Measurements from ENCODE around the gene CTAG1A.
"Not testable (repeated sequence)": the region's sequence is repeated elsewhere in the genome, so short reads cannot be mapped to it uniquely, and the experiment has no call there.

The CTAG1A gene
- total RNA-seq: 0 reads per million in 2 donors

DNA sequence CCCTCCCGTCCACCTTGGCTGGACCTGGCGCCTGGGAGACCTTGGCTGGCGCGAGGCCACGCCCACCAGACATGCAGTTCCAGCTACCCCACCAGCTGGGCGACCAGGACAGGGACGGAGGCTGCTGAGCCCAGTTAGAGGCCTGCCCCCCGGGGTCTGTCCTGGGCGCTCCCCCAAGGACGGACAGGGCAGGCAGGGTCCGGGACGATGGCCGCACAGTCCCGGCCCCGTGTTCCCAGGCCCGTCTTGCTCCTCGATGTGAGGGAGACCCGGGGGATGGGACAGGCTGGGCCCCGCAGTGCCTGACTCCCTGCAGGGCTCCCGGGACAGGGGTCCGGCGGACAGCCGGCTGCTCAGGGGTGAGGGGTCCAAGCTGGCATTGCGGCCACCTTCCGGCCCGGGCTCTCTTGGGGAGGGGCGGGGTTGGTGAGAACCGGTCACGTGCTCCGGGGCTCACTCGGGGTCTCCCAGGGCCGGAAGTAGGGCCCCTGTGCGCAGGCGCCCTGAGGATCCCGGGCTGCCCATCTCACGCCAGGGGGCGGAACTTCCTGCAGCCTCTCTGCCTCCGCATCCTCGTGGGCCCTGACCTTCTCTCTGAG, at the start of gene CTAG1A:
Gene CTAG1A, plus strand, starts transcription at position 549 of the 599 bp plus-strand sequence. CDS start 74 bp downstream, outside the sequence.
- not testable (repeated sequence) for DNase-seq

GRCh38 chrX:154535892-154536291, 49.0 kb upstream of the CTAG1A start:
- DNase-seq: no peak

- DNase-seq: no peak
Observed at GRCh38 chrX:154539077-154539476, 45.9 kb upstream of the CTAG1A start.

DNA sequence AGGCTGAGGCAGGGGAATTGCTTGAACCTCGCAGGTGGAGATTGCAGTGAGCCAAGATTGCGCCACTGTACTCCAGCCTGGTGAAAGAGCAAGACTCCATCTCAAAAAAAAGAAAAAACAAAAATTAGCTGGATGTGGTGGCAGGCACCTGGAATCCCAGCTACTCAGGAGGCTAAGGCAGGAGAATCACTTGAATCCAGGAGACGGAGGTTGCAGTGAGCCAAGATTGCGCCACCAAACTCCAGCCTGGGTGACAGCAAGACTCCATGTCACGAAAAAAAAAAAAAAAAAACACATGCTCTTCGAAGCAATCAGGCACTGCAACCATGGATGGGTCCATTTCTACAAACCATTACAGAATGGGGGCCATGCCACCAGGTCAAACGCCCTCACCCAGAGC, 44.6 kb upstream of the CTAG1A start:
- DNase-seq: not testable (repeated sequence)

GRCh38 chrX:154540897-154541535, 43.9 kb upstream of the CTAG1A start:
- no peak for DNase-seq

DNA sequence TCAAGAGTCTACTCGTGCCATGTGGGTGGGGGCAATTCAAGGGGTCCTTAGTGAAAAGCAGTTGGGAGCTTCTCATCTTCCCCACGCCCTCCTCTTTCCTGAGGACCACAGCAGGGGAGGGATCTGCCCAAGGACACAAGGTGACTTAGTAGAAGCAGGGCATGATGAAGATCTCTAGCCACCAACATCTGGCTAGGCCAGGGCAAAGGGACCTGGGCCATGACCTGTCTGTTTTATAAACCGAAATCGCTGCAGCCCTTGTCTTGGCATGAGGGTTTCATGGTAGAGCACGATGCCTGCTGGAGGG, 43.4 kb upstream of the CTAG1A start:
- DNase-seq: no peak

DNA sequence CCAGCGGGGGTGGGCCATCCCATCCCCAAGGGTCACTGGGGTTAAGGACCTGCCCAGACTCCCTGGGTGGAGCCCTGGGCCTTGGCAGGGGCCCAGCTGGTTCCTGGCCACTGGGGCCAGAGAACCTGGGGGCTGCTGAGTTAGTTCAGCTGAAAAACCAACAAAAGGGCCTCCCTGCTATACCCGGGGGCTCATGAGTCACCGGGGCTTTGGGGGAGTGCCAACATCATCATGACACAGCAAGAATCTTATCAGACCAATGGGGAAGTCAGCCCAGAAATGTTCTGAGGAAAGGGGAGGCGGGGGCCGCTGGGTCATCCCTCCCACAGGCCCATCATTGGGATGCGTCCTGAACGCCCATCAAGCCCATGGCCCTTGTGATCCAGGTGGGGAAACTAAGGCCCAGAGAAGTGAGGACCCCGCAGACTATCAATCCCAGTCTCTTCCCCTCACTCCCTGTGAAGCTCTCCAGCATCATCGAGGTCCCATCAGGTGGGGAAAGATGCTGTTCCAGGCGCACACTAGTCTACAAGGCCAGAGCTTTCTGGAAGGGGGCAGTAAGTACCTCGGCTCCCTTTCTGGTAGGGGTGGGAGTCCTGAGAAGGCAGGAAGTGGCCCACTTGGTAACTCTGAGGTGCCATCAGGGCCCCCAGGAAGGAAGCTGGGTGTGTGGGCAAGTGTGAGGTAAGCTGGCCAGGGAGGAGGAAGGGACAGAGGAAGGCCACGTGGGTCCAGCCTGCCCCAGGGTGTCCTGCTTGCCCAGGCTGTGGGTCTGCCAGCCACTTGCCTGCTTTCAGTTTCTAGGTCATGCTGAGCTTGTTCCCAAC, 42.8 kb upstream of the CTAG1A start:
- no peak for DNase-seq

- DNase-seq: no peak
Observed at GRCh38 chrX:154542723-154543424, 42.1 kb upstream of the CTAG1A start.

DNA sequence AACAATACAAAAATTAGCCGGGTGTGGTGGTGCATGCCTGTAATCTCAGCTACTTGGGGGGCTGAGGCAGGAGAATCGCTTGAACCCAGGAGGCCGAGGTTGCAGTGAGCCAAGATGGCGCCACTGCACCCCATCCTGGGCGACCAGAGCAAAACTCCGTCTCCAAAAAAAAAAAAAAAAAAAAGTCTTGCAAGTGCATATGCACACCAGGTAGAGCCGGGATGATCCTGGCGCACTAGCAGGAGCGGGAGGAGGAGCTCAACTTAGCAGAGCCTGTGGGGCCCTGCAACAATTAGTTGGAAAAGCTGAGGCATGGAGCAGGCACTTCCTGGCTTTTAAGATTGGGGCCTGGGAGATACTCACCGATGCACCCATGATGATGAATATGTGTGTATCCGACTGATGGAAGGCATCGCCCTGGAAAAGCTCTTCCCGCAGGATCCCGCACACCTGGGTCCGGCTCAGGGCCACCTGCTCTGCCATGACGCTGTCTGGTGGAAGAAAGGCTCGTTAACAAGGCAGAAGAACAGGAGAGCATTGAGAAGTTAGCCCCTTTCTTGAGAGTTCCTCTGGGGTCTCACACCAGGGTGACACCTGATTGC, 39.2 kb upstream of the CTAG1A start:
- no peak for DNase-seq

GRCh38 chrX:154546354-154547244, 38.3 kb upstream of the CTAG1A start, which contains the start of gene G6PD:
Gene G6PD (minus strand): TSS chrX:154546846. CDS start chrX:154546155, 691 bp downstream.
- peak; percentile 79 for DNase-seq

GRCh38 chrX:154547245-154548027, 37.5 kb upstream of the CTAG1A start, which contains the start of gene IKBKG:
Gene IKBKG (plus strand): TSS chrX:154547620. CDS start chrX:154552003, 4,383 bp downstream.
- peak; percentile 79 for DNase-seq

- DNase-seq: no peak
Observed at GRCh38 chrX:154548028-154548316, 37.0 kb upstream of the CTAG1A start.

GRCh38 chrX:154549766-154550165, 35.2 kb upstream of the CTAG1A start:
- no peak for DNase-seq

GRCh38 chrX:154552112-154552806, 32.7 kb upstream of the CTAG1A start:
- DNase-seq: not testable (repeated sequence)

- DNase-seq: not testable (repeated sequence)
Observed at GRCh38 chrX:154558060-154558690, 26.8 kb upstream of the CTAG1A start.

- DNase-seq: not testable (repeated sequence)
Observed at GRCh38 chrX:154558896-154559295, 26.0 kb upstream of the CTAG1A start.

DNA sequence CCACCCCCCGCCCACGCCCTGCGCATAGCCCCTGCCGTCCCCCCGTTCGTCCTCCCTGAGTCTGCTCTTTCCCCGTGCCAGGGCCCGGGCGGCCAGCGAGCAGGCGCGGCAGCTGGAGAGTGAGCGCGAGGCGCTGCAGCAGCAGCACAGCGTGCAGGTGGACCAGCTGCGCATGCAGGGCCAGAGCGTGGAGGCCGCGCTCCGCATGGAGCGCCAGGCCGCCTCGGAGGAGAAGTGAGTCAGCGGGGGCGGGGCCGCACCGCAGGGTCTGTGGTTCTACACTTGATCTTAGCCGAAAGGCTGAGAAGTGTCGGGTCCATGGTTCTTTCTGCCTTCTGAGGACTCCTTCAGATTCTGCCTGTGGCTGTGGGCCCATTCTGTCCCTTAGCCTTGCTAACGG, 24.6 kb upstream of the CTAG1A start:
- DNase-seq: not testable (repeated sequence)

DNA sequence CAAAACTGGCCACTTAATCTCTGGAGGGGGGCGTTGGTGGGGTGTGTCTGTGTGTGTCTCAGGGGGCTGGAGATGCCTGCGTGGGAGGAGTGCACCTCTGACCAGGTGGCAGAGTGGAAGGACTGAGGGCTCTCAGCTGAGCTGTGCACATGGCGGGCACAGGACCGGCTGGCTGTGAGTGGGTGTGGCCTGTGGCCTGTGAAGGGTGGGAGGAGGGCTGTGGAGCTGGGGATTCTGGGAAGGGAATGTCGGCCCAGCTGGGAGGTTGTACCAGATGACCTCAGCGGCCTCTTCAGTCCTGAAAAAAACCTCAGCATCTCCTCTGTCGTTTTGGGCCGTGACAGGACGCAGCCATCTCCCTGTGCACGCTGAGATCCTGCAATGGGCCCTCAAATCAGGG, 22.6 kb upstream of the CTAG1A start:
- DNase-seq: not testable (repeated sequence)

GRCh38 chrX:154570361-154570760, 14.6 kb upstream of the CTAG1A start:
- not testable (repeated sequence) for DNase-seq

GRCh38 chrX:154573061-154573460, 11.9 kb upstream of the CTAG1A start:
- not testable (repeated sequence) for DNase-seq

All from activated gamma-delta T cell (primary cell).